CD14-positive monocyte (primary cell): ENCODE results near the gene NFYC. TPM values are rescaled to one million over a fixed set of nuclear protein-coding genes. Genes with fewer than 3 reads are reported as not detected.
A peak's percentile ranks its signal among the peaks of the same experiment; 100 is the strongest.

Source experiments
- DNase-seq, 3 donors: peaks; one replicate each; pipeline ENCODE4 v3.0.0-alpha.2; 2011 to 2022
- H2AFZ ChIP-seq: 2 replicates; pipeline ENCODE4 v1.6.0; 2012; ENCODE audit warnings: mild to moderate bottlenecking, low read depth, low read length, inconsistent platforms; ENCODE audit not compliant: insufficient read depth, poor library complexity, severe bottlenecking
- H3K27ac ChIP-seq, 2 donors: 1 replicate in 1 of 2; 2 replicates in 1 of 2; pipeline ENCODE4 v1.5.1; 2012 to 2013; ENCODE audit warnings: low read length in 2 of 2, control low read depth in 1 of 2, inconsistent platforms in 1 of 2, low read depth in 1 of 2, mild to moderate bottlenecking in 1 of 2
- H3K27me3 ChIP-seq, 2 donors: one replicate each; pipeline versions ENCODE4 v1.6.0 to v1.6.1; 2011 to 2013; ENCODE audit warnings: low read length in 2 of 2; ENCODE audit not compliant: control insufficient read depth in 2 of 2, insufficient read depth in 2 of 2
- H3K36me3 ChIP-seq, 2 donors: replicated peaks in 1 of 2; 1 replicate in 1 of 2; 2 replicates in 1 of 2; pipeline versions ENCODE4 v1.5.1 to v1.6.1; 2012 to 2013; ENCODE audit warnings: low read length in 2 of 2, control low read depth in 1 of 2, inconsistent platforms in 1 of 2, mild to moderate bottlenecking in 1 of 2; ENCODE audit not compliant: insufficient read depth in 2 of 2, control insufficient read depth in 1 of 2
- H3K4me1 ChIP-seq, 2 donors: 1 replicate in 1 of 2; 2 replicates in 1 of 2; pipeline versions ENCODE4 v1.5.1 to v1.6.1; 2012 to 2013; ENCODE audit warnings: low read length in 2 of 2, control low read depth in 1 of 2, inconsistent platforms in 1 of 2, mild to moderate bottlenecking in 1 of 2, moderate library complexity in 1 of 2; ENCODE audit not compliant: insufficient read depth in 2 of 2, control insufficient read depth in 1 of 2
- H3K4me2 ChIP-seq: replicated peaks from 2 replicates; pipeline ENCODE3; 2012; ENCODE audit warnings: low read length, moderate library complexity, mild to moderate bottlenecking; ENCODE audit not compliant: poor library complexity, severe bottlenecking; ENCODE audit errors: extremely low read depth
- H3K4me3 ChIP-seq, 3 experiments: fragments of 200-600 bp in 1 of 3; sonication (generic) in 1 of 3; replicated peaks in 1 of 3; 1 replicate in 2 of 3; 2 replicates in 1 of 3; pipeline ENCODE4 v1.5.1; 2011 to 2013; ENCODE audit warnings: low read length in 3 of 3, mild to moderate bottlenecking in 3 of 3, control low read depth in 2 of 3, low read depth in 2 of 3, inconsistent platforms in 1 of 3, moderate library complexity in 1 of 3
- H3K79me2 ChIP-seq: 2 replicates; pipeline ENCODE4 v1.6.0; 2012; ENCODE audit warnings: mild to moderate bottlenecking, control low read depth, inconsistent platforms, low read length, moderate library complexity; ENCODE audit not compliant: insufficient read depth
- H3K9ac ChIP-seq: 2 replicates; pipeline ENCODE4 v1.6.0; 2017; ENCODE audit warnings: low read length, mild to moderate bottlenecking; ENCODE audit not compliant: insufficient read depth, poor library complexity, severe bottlenecking
- H3K9me3 ChIP-seq, 2 donors: replicated peaks in 1 of 2; 1 replicate in 1 of 2; 2 replicates in 1 of 2; pipeline versions ENCODE4 v1.5.1 to v1.6.1; 2012 to 2013; ENCODE audit warnings: low read length in 2 of 2, control low read depth in 1 of 2; ENCODE audit not compliant: control insufficient read depth in 1 of 2, insufficient read depth in 1 of 2
- H4K20me1 ChIP-seq: 2 replicates; pipeline ENCODE4 v1.6.0; 2012; ENCODE audit warnings: mild to moderate bottlenecking, low read length, control low read depth, moderate library complexity; ENCODE audit not compliant: insufficient read depth
- H3K27ac Mint-ChIP-seq, 7 donors: one replicate each; pipeline ENCODE4 v1.8.0; 2020; ENCODE audit warnings: mild to moderate bottlenecking in 7 of 7, mixed read lengths in 7 of 7, moderate library complexity in 6 of 7, inconsistent platforms in 2 of 7
- H3K27me3 Mint-ChIP-seq, 3 donors: one replicate each; pipeline ENCODE4 v1.8.0; 2021 to 2022; ENCODE audit warnings: low read depth in 3 of 3, mild to moderate bottlenecking in 3 of 3, mixed read lengths in 3 of 3, moderate library complexity in 3 of 3, inconsistent platforms in 1 of 3
- H3K36me3 Mint-ChIP-seq, 2 donors: one replicate each; pipeline ENCODE4 v1.8.0; 2020; ENCODE audit warnings: mixed read lengths in 2 of 2, inconsistent platforms in 1 of 2, mild to moderate bottlenecking in 1 of 2
- H3K4me1 Mint-ChIP-seq: one replicate; pipeline ENCODE4 v1.8.0; 2020; ENCODE audit warnings: mild to moderate bottlenecking, mixed read lengths
- H3K4me3 Mint-ChIP-seq, 2 donors: one replicate each; pipeline ENCODE4 v1.8.0; 2020; ENCODE audit warnings: mild to moderate bottlenecking in 2 of 2, mixed read lengths in 2 of 2, moderate library complexity in 1 of 2
- H3K9me3 Mint-ChIP-seq, 7 donors: one replicate each; pipeline ENCODE4 v1.8.0; 2020 to 2022; ENCODE audit warnings: mixed read lengths in 7 of 7, mild to moderate bottlenecking in 6 of 7, moderate library complexity in 6 of 7, inconsistent platforms in 2 of 7
- WGBS: methylation state at CpG from one replicate; pipeline ENCODE4 v1.1.5; 2013; ENCODE audit warnings: missing lambda C conversion rate; ENCODE audit not compliant: insufficient coverage; 5-methylcytosine and 5-hydroxymethylcytosine counted together
- intact Hi-C, 2 donors: fragments of 100-400 bp; cut with micrococcal nuclease; formaldehyde crosslinking; loops; one replicate each; pipeline versions ENCODE4 v1.15.0 to v1.15.1; 2023
- polyA plus RNA-seq, 3 donors: library from polyadenylated mRNA; depleted of rRNA in 1 of 3; unstranded in 2 of 3; stranded (reverse) in 1 of 3; fragments of 300-500 nt in 2 of 3; fragments of >200 nt in 1 of 3; fragmentation: Illumina TruSeq in 2 of 3; gene quantifications; 1 replicate in 2 of 3; 2 replicates in 1 of 3; pipeline ENCODE4 v1.2.3, GENCODE V29; 2012 to 2021
- TF ChIP-seq, protein P1 (sequence below): fragments of 200-600 bp; IDR thresholded peaks from one replicate; pipeline ENCODE4 v1.8.0; 2022; ENCODE audit warnings: antibody characterized with exemption, mild to moderate bottlenecking

Gene NFYC
- polyA plus RNA-seq, 3 donors = 61.2 to 142 (median 68.2) TPM

DNA sequence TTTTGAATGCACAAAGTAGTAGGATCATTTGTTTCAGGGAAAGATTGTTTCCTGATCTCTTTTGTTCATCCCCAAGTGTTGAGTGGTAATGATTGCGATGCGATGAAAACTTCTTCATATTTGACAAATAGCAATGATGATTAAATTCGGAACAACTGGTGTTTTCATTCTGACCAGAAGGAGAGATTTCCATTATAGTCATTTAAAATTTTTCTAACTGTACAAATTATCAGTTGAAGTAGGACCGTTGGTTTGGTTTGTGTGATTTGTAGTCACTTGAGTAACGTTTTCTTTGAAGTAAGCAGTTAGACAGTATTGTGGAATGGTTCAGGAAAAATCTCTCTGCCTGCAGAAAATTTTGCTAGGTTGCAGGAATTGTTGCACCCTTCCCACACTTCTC is 5.9 kb downstream of the NFYC start:
- WGBS = no CpG with 5 or more reads among the region's 5 CpGs
- intact Hi-C loops = no loop called here
- Histone ChIP-seq H3K27ac (peak overlapping the region in 1 of 2 donors; percentile 3), H3K9me3 (no peaks in the 10 kb centered on the region), H3K4me3 (no peak overlapping the region), H4K20me1 (peaks cover 92% of the 10 kb centered on the region), H3K4me1 (peaks cover 35 to 42% of the 10 kb centered on the region in 2 donors), H3K9ac (no peak overlapping the region), H3K79me2 (peaks cover 100% of the 10 kb centered on the region), H3K36me3 (peaks cover 0 to 16% of the 10 kb centered on the region in 2 donors), H2AFZ (no peak overlapping the region), H3K27me3 (no peaks in the 10 kb centered on the region), H3K4me2 (no peak overlapping the region)
- peaks cover 0 to 3% (median 2%) of the 10 kb centered on the region in 7 donors for H3K9me3 Mint-ChIP-seq
- no peaks in the 10 kb centered on the region for H3K27me3 Mint-ChIP-seq
- H3K4me1 Mint-ChIP-seq = peaks cover 65% of the 10 kb centered on the region
- TF ChIP-seq, protein P1, sequence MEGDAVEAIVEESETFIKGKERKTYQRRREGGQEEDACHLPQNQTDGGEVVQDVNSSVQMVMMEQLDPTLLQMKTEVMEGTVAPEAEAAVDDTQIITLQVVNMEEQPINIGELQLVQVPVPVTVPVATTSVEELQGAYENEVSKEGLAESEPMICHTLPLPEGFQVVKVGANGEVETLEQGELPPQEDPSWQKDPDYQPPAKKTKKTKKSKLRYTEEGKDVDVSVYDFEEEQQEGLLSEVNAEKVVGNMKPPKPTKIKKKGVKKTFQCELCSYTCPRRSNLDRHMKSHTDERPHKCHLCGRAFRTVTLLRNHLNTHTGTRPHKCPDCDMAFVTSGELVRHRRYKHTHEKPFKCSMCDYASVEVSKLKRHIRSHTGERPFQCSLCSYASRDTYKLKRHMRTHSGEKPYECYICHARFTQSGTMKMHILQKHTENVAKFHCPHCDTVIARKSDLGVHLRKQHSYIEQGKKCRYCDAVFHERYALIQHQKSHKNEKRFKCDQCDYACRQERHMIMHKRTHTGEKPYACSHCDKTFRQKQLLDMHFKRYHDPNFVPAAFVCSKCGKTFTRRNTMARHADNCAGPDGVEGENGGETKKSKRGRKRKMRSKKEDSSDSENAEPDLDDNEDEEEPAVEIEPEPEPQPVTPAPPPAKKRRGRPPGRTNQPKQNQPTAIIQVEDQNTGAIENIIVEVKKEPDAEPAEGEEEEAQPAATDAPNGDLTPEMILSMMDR = no peak
- peaks cover 15 to 23% of the 10 kb centered on the region in 2 donors for H3K36me3 Mint-ChIP-seq
- DNase-seq = no peak
- no peak overlapping the region for H3K4me3 Mint-ChIP-seq
- H3K27ac Mint-ChIP-seq = peak overlapping the region in 2 of 7 donors; percentile 7 to 84

GRCh38 chr1:40699787-40700186 is 8.3 kb downstream of the NFYC start:
- TF ChIP-seq, protein P1 = no peak
- H2AFZ ChIP-seq = no peak overlapping the region
- Mint-ChIP-seq H3K9me3 (peaks cover 0 to 3% (median 2%) of the 10 kb centered on the region in 7 donors), H3K27ac (peak overlapping the region; percentile 13 to 94 (median 84)), H3K4me3 (no peak overlapping the region), H3K27me3 (no peaks in the 10 kb centered on the region), H3K36me3 (peaks cover 18 to 23% of the 10 kb centered on the region in 2 donors), H3K4me1 (peaks cover 60% of the 10 kb centered on the region)
- H3K9me3 ChIP-seq = no peaks in the 10 kb centered on the region
- DNase-seq = no peak
- H3K9ac ChIP-seq = no peak overlapping the region
- intact Hi-C loops = no loop called here
- H3K4me2 ChIP-seq = no peak overlapping the region
- H3K4me1 ChIP-seq = peaks cover 32 to 39% of the 10 kb centered on the region in 2 donors
- H3K79me2 ChIP-seq = peaks cover 100% of the 10 kb centered on the region
- H3K4me3 ChIP-seq = no peak overlapping the region
- peaks cover 97% of the 10 kb centered on the region for H4K20me1 ChIP-seq
- 93% methylated on average over 2 of the region's 6 CpGs for WGBS
- H3K27ac ChIP-seq = peak overlapping the region in 1 of 2 donors; percentile 63
- H3K27me3 ChIP-seq = no peaks in the 10 kb centered on the region
- peaks cover 0 to 16% of the 10 kb centered on the region in 2 donors for H3K36me3 ChIP-seq
